GM18508 (cell line): ENCODE data around the gene TGFBR2.
"Not testable (repeated sequence)": the region's sequence is repeated elsewhere in the genome, so short reads cannot be mapped to it uniquely, and the experiment has no call there.

ENCODE experiments used
- ATAC-seq: cut with Tn5 transposase; IDR thresholded peaks from one replicate; pipeline ENCODE4 v1.9.1; 2021; ENCODE audit warnings: moderate number of reproducible peaks; ENCODE audit not compliant: insufficient read depth, unreplicated experiment

TGFBR2 gene

GRCh38 chr3:30616347-30617027 lies 10.1 kb downstream of the TGFBR2 start:
- no peak for ATAC-seq

- no peak for ATAC-seq
Observed at GRCh38 chr3:30617069-30617468, 10.7 kb downstream of the TGFBR2 start.

- ATAC-seq = no peak
Observed at GRCh38 chr3:30617653-30618052, 11.3 kb downstream of the TGFBR2 start.

GRCh38 chr3:30618526-30618925 lies 12.1 kb downstream of the TGFBR2 start:
- no peak for ATAC-seq

GRCh38 chr3:30619318-30619717 lies 12.9 kb downstream of the TGFBR2 start:
- ATAC-seq = no peak

- ATAC-seq = no peak
Observed at GRCh38 chr3:30620402-30621360, 14.3 kb downstream of the TGFBR2 start.

- ATAC-seq = no peak
Observed at GRCh38 chr3:30621576-30621975, 15.2 kb downstream of the TGFBR2 start.

GRCh38 chr3:30622047-30622545 lies 15.7 kb downstream of the TGFBR2 start:
- ATAC-seq = no peak

- ATAC-seq = no peak
Observed at GRCh38 chr3:30622790-30623189, 16.4 kb downstream of the TGFBR2 start.

GRCh38 chr3:30623351-30623750 lies 16.9 kb downstream of the TGFBR2 start:
- no peak for ATAC-seq

GRCh38 chr3:30624480-30624879 lies 18.1 kb downstream of the TGFBR2 start:
- ATAC-seq = not testable (repeated sequence)

- ATAC-seq = no peak
Observed at GRCh38 chr3:30625541-30626438, 19.4 kb downstream of the TGFBR2 start.

- no peak for ATAC-seq
Observed at GRCh38 chr3:30626443-30627180, 20.2 kb downstream of the TGFBR2 start.

GRCh38 chr3:30628205-30628900 lies 22.0 kb downstream of the TGFBR2 start:
- ATAC-seq = no peak

GRCh38 chr3:30628901-30629590 lies 22.6 kb downstream of the TGFBR2 start:
- no peak for ATAC-seq

GRCh38 chr3:30629746-30630145 lies 23.3 kb downstream of the TGFBR2 start:
- no peak for ATAC-seq

GRCh38 chr3:30630238-30631030 lies 24.0 kb downstream of the TGFBR2 start:
- ATAC-seq = no peak
